Neural cell (in vitro differentiated cells): ENCODE data around the gene GAP43.

Experiments
- EP300 ChIP-seq: fragments of 450-650 bp; conservative IDR thresholded peaks from 2 replicates; pipeline ENCODE4 v1.6.1; 2014; ENCODE audit warnings: antibody characterized with exemption, mild to moderate bottlenecking, moderate library complexity; ENCODE audit not compliant: poor library complexity, severe bottlenecking
- EZH2 ChIP-seq: fragments of 200-600, 300-800 bp; shearing (Covaris generic), sonication (generic); IDR thresholded peaks from 2 replicates; pipeline ENCODE4 v1.6.1; 2014; ENCODE audit warnings: antibody characterized with exemption, low read length, borderline replicate concordance, mild to moderate bottlenecking; ENCODE audit not compliant: insufficient read depth, poor library complexity, severe bottlenecking
- POLR2AphosphoS5 ChIP-seq: IDR thresholded peaks from 2 replicates; pipeline ENCODE4 v1.6.1; 2012
- RAD21 ChIP-seq: fragments of 450-650 bp; conservative IDR thresholded peaks from 2 replicates; pipeline ENCODE4 v1.6.1; 2014; ENCODE audit warnings: antibody characterized with exemption, mild to moderate bottlenecking, moderate library complexity
- SMC3 ChIP-seq: fragments of 450-650 bp; conservative IDR thresholded peaks from 2 replicates; pipeline ENCODE4 v1.6.1; 2014; ENCODE audit warnings: antibody characterized with exemption, mild to moderate bottlenecking, moderate library complexity; ENCODE audit not compliant: poor library complexity
- TAF1 ChIP-seq: IDR thresholded peaks from 2 replicates; pipeline ENCODE4 v1.6.1; 2012; ENCODE audit warnings: low read depth
- TF ChIP-seq, protein P1 (sequence below): fragments of 450-650 bp; IDR thresholded peaks from 2 replicates; pipeline ENCODE4 v1.5.1; 2014; ENCODE audit warnings: antibody characterized with exemption, mild to moderate bottlenecking, moderate library complexity; ENCODE audit not compliant: poor library complexity, severe bottlenecking
- TF ChIP-seq, protein P2 (sequence below): IDR thresholded peaks from 2 replicates; pipeline ENCODE4 v1.6.1; 2012; ENCODE audit warnings: borderline replicate concordance

DNA sequence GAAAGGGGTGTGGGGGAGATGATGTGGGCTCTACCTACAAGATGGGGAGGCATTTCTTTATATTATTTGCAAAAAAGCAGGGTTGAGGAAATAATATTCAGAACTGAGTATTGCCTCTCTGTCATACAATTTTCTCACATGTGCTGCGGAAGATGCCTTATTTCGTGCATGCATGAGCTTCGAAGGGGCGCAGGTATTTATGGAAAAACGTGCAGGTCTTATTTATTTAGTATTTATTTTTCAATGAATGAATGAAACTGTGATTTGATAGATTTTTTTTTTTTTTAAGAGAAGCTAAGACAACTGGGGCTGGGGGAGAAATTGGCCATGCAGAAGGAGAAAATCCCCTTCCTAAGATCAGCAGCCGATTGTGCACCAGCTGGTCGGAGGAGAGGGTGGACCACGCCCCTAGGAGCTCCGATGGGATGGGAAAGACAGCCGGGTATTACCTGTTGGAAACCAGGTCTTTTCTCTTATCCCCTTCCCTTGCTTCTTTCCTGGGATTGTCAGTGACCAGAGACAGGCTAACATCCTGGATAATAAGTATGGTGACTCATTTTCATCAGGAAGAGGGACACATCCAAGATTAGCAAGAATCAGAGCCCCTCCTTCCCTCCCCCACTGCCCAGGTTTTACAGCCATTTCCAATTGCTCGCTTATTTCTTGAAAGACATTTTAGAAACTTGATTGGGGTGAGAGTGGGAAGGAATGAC lies 875 bp downstream of the GAP43 start:
- TF ChIP-seq, protein P1, sequence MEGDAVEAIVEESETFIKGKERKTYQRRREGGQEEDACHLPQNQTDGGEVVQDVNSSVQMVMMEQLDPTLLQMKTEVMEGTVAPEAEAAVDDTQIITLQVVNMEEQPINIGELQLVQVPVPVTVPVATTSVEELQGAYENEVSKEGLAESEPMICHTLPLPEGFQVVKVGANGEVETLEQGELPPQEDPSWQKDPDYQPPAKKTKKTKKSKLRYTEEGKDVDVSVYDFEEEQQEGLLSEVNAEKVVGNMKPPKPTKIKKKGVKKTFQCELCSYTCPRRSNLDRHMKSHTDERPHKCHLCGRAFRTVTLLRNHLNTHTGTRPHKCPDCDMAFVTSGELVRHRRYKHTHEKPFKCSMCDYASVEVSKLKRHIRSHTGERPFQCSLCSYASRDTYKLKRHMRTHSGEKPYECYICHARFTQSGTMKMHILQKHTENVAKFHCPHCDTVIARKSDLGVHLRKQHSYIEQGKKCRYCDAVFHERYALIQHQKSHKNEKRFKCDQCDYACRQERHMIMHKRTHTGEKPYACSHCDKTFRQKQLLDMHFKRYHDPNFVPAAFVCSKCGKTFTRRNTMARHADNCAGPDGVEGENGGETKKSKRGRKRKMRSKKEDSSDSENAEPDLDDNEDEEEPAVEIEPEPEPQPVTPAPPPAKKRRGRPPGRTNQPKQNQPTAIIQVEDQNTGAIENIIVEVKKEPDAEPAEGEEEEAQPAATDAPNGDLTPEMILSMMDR = no peak
- no peak for TF ChIP-seq EZH2
- TF ChIP-seq EP300 = no peak
- peak; percentile 30 for TF ChIP-seq RAD21
- TF ChIP-seq POLR2AphosphoS5 = peak; percentile 62
- peak; percentile 79 for TF ChIP-seq TAF1
- TF ChIP-seq SMC3 = no peak
- TF ChIP-seq, protein P2, sequence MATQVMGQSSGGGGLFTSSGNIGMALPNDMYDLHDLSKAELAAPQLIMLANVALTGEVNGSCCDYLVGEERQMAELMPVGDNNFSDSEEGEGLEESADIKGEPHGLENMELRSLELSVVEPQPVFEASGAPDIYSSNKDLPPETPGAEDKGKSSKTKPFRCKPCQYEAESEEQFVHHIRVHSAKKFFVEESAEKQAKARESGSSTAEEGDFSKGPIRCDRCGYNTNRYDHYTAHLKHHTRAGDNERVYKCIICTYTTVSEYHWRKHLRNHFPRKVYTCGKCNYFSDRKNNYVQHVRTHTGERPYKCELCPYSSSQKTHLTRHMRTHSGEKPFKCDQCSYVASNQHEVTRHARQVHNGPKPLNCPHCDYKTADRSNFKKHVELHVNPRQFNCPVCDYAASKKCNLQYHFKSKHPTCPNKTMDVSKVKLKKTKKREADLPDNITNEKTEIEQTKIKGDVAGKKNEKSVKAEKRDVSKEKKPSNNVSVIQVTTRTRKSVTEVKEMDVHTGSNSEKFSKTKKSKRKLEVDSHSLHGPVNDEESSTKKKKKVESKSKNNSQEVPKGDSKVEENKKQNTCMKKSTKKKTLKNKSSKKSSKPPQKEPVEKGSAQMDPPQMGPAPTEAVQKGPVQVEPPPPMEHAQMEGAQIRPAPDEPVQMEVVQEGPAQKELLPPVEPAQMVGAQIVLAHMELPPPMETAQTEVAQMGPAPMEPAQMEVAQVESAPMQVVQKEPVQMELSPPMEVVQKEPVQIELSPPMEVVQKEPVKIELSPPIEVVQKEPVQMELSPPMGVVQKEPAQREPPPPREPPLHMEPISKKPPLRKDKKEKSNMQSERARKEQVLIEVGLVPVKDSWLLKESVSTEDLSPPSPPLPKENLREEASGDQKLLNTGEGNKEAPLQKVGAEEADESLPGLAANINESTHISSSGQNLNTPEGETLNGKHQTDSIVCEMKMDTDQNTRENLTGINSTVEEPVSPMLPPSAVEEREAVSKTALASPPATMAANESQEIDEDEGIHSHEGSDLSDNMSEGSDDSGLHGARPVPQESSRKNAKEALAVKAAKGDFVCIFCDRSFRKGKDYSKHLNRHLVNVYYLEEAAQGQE = peak; percentile 47
